ENCODE results near the gene PF4V1.

The PF4V1 gene

GRCh38 chr4:73868206-73869129, 15.4 kb downstream of the PF4V1 start:
- no peak overlapping the region for H3K4me3 ChIP-seq (ENCODE audit: low read depth, low read length)
- no peak for TF ChIP-seq CTCF (IDR thresholded peaks at IDR 0.05; ENCODE audit: borderline replicate concordance, insufficient read depth, low read depth, low read length)

- H3K4me3 ChIP-seq (ENCODE audit: low read depth, low read length) = no peak within 1 kb of the TSS
- TF ChIP-seq CTCF (IDR thresholded peaks at IDR 0.05; ENCODE audit: borderline replicate concordance, insufficient read depth, low read depth, low read length) = no peak
These were observed 16.3 kb downstream of the PF4V1 start, which contains the start of gene CXCL1 for GRCh38 chr4:73869130-73870055. TSS of gene CXCL1 (plus strand) at chr4:73869393. CDS start at chr4:73869471, 78 bp downstream.

GRCh38 chr4:73870260-73870659, 17.2 kb downstream of the PF4V1 start:
- no peak overlapping the region for H3K4me3 ChIP-seq (ENCODE audit: low read depth, low read length)
- no peak for TF ChIP-seq CTCF (IDR thresholded peaks at IDR 0.05; ENCODE audit: borderline replicate concordance, insufficient read depth, low read depth, low read length)

- no peak for TF ChIP-seq CTCF (IDR thresholded peaks at IDR 0.05; ENCODE audit: borderline replicate concordance, insufficient read depth, low read depth, low read length)
- no peak overlapping the region for H3K4me3 ChIP-seq (ENCODE audit: low read depth, low read length)
These were observed 17.7 kb downstream of the PF4V1 start for GRCh38 chr4:73870768-73871167.

GRCh38 chr4:73871511-73872310, 18.6 kb downstream of the PF4V1 start:
- no peak for TF ChIP-seq CTCF (IDR thresholded peaks at IDR 0.05; ENCODE audit: borderline replicate concordance, insufficient read depth, low read depth, low read length)
- no peak overlapping the region for H3K4me3 ChIP-seq (ENCODE audit: low read depth, low read length)

- no peak for TF ChIP-seq CTCF (IDR thresholded peaks at IDR 0.05; ENCODE audit: borderline replicate concordance, insufficient read depth, low read depth, low read length)
- H3K4me3 ChIP-seq (ENCODE audit: low read depth, low read length) = no peak overlapping the region
These were observed 19.4 kb downstream of the PF4V1 start for GRCh38 chr4:73872316-73873108.

All from GM12875 (cell line).